ENCODE measurements around the gene DNM3.

Gene DNM3

GRCh38 chr1:172211221-172211620 lies 369.9 kb downstream of the DNM3 start:
- Histone ChIP-seq H3K9me2 (replicated peaks; ENCODE audit: control insufficient read depth, low read length) (no peaks in the 10 kb centered on the region), H4K20me1 (ENCODE audit: control insufficient read depth, insufficient read depth, low read depth, low read length) (no peaks in the 10 kb centered on the region), H3K27ac (ENCODE audit: low read depth, low read length) (no peak overlapping the region), H3K79me2 (ENCODE audit: control insufficient read depth, low read length) (no peaks in the 10 kb centered on the region), H3K27me3 (ENCODE audit: control insufficient read depth, low read length) (peaks cover 3% of the 10 kb centered on the region; the same call in 1 of the 2 replicates), H3F3A (ENCODE audit: control insufficient read depth, insufficient read depth) (no peaks in the 10 kb centered on the region), H3K36me3 (ENCODE audit: control insufficient read depth, low read length) (no peaks in the 10 kb centered on the region), H3K9me3 (ENCODE audit: control insufficient read depth, insufficient read depth, low read length) (no peaks in the 10 kb centered on the region), H3K4me3 (ENCODE audit: low read length) (no peak overlapping the region), H3K4me1 (ENCODE audit: control insufficient read depth, low read length) (no peaks in the 10 kb centered on the region), H3K4me2 (ENCODE audit: low read length) (no peak overlapping the region)
- TF ChIP-seq EZH2phosphoT487 (IDR thresholded peaks at IDR 0.05; ENCODE audit: borderline replicate concordance, low read length) (no peak), CTCF (IDR thresholded peaks at IDR 0.05; ENCODE audit: low read depth, low read length, poor library complexity, severe bottlenecking) (no peak)

DNA sequence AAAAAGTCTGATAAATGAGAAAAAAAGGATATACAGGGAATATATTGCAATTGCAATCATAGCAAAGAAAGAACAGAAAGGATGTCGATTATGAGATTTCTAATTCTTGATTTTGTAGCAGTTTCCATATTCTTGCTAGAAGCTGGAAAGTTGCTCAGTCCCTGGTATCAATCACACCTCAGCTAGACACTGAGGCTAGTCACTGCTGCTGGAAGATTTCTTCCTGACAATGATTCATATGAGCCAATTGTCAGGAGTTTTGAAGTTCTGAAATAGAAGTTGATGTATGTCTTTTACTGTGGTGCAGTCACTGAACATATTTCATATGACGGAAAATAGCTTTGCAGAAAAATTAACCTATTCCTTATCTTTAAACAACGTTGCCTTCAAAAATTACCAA lies 370.8 kb downstream of the DNM3 start:
- Histone ChIP-seq H4K20me1 (ENCODE audit: control insufficient read depth, insufficient read depth, low read depth, low read length) (no peaks in the 10 kb centered on the region), H3K4me3 (ENCODE audit: low read length) (no peak overlapping the region), H3K9me2 (replicated peaks; ENCODE audit: control insufficient read depth, low read length) (no peaks in the 10 kb centered on the region), H3K4me2 (ENCODE audit: low read length) (no peak overlapping the region), H3K36me3 (ENCODE audit: control insufficient read depth, low read length) (no peaks in the 10 kb centered on the region), H3K4me1 (ENCODE audit: control insufficient read depth, low read length) (no peaks in the 10 kb centered on the region), H3K79me2 (ENCODE audit: control insufficient read depth, low read length) (no peaks in the 10 kb centered on the region), H3F3A (ENCODE audit: control insufficient read depth, insufficient read depth) (no peaks in the 10 kb centered on the region), H3K27ac (ENCODE audit: low read depth, low read length) (no peak overlapping the region), H3K27me3 (ENCODE audit: control insufficient read depth, low read length) (peaks cover 3% of the 10 kb centered on the region; the same call in 1 of the 2 replicates), H3K9me3 (ENCODE audit: control insufficient read depth, insufficient read depth, low read length) (no peaks in the 10 kb centered on the region)
- TF ChIP-seq EZH2phosphoT487 (IDR thresholded peaks at IDR 0.05; ENCODE audit: borderline replicate concordance, low read length) (no peak), CTCF (IDR thresholded peaks at IDR 0.05; ENCODE audit: low read depth, low read length, poor library complexity, severe bottlenecking) (no peak)

GRCh38 chr1:172215006-172215405 lies 373.7 kb downstream of the DNM3 start:
- Histone ChIP-seq H3K27ac (ENCODE audit: low read depth, low read length) (no peak overlapping the region), H4K20me1 (ENCODE audit: control insufficient read depth, insufficient read depth, low read depth, low read length) (no peaks in the 10 kb centered on the region), H3K4me2 (ENCODE audit: low read length) (no peak overlapping the region), H3K9me2 (replicated peaks; ENCODE audit: control insufficient read depth, low read length) (no peaks in the 10 kb centered on the region), H3K79me2 (ENCODE audit: control insufficient read depth, low read length) (no peaks in the 10 kb centered on the region), H3K36me3 (ENCODE audit: control insufficient read depth, low read length) (no peaks in the 10 kb centered on the region), H3K4me3 (ENCODE audit: low read length) (no peak overlapping the region), H3K9me3 (ENCODE audit: control insufficient read depth, insufficient read depth, low read length) (no peaks in the 10 kb centered on the region), H3K27me3 (ENCODE audit: control insufficient read depth, low read length) (peaks cover 3% of the 10 kb centered on the region; the same call in 1 of the 2 replicates), H3F3A (ENCODE audit: control insufficient read depth, insufficient read depth) (no peaks in the 10 kb centered on the region), H3K4me1 (ENCODE audit: control insufficient read depth, low read length) (no peaks in the 10 kb centered on the region)
- TF ChIP-seq EZH2phosphoT487 (IDR thresholded peaks at IDR 0.05; ENCODE audit: borderline replicate concordance, low read length) (no peak), CTCF (IDR thresholded peaks at IDR 0.05; ENCODE audit: low read depth, low read length, poor library complexity, severe bottlenecking) (no peak)

All from DOHH2 (cell line).